ENCODE measurements around the gene ADCY2. TPM values are rescaled to one million over a fixed set of nuclear protein-coding genes. Genes with fewer than 3 reads are reported as not detected.

Gene ADCY2
- total RNA-seq, 1 experiment from 2014 or later: 31.3 TPM

GRCh38 chr5:7461371-7461770 is 65.4 kb downstream of the ADCY2 start:
- no peak overlapping the region for H3K23ac ChIP-seq (ENCODE audit: insufficient read length, low read depth, low read length)
- H4K91ac ChIP-seq (ENCODE audit: insufficient read length, low read depth, low read length): no peak overlapping the region
- no peak overlapping the region for H2AFZ ChIP-seq (ENCODE audit: low read length)
- H3K18ac ChIP-seq (ENCODE audit: insufficient read length, low read depth, low read length): no peak overlapping the region
- WGBS (ENCODE audit: extremely low coverage, insufficient read length, low lambda C conversion rate): no CpG with 5 or more reads among the region's 1 CpG
- H2AK5ac ChIP-seq (ENCODE audit: insufficient read length, low read length): no peak overlapping the region
- no peak overlapping the region for H3K4me3 Mint-ChIP-seq
- no peak overlapping the region for H3K9ac ChIP-seq (ENCODE audit: extremely low read depth, insufficient read length, low read length)
- H3K4me2 ChIP-seq (ENCODE audit: insufficient read depth, insufficient read length, low read length): no peak overlapping the region
- H3T11ph ChIP-seq (ENCODE audit: low read length): no peak overlapping the region
- H2BK120ac ChIP-seq (ENCODE audit: low read depth, low read length, poor library complexity, severe bottlenecking): no peak overlapping the region
- no peaks in the 10 kb centered on the region for H3K9me3 ChIP-seq (ENCODE audit: control insufficient read depth, low read depth, low read length)
- H4K20me1 ChIP-seq (ENCODE audit: control insufficient read depth, insufficient read depth, insufficient read length): no peaks in the 10 kb centered on the region
- no peaks in the 10 kb centered on the region for H3K27me3 ChIP-seq (ENCODE audit: insufficient read depth, low read length)
- H3K4ac ChIP-seq (ENCODE audit: low read depth, low read length): no peak overlapping the region
- H3K27me3 Mint-ChIP-seq (ENCODE audit: low read depth): no peaks in the 10 kb centered on the region
- no peak overlapping the region for H3K27ac ChIP-seq (ENCODE audit: insufficient read length, low read depth, low read length)
- no peaks in the 10 kb centered on the region for H3K23me2 ChIP-seq (ENCODE audit: insufficient read length, low read depth, low read length, poor library complexity, severe bottlenecking)
- peaks cover 0 to 3% of the 10 kb centered on the region in 2 experiments; a peak in 2 of 5 replicates for H3K9me3 Mint-ChIP-seq
- H2BK20ac ChIP-seq (ENCODE audit: low read depth, low read length, poor library complexity, severe bottlenecking): no peak overlapping the region
- no peak overlapping the region for H2BK5ac ChIP-seq (ENCODE audit: insufficient read length, low read length)
- H3K79me1 ChIP-seq (ENCODE audit: insufficient read depth, low read depth, low read length, poor library complexity, severe bottlenecking): no peaks in the 10 kb centered on the region
- no peak overlapping the region for H2BK15ac ChIP-seq (ENCODE audit: low read depth, low read length)
- no peak overlapping the region for H3K27ac Mint-ChIP-seq
- no peak for DNase-seq
- peaks cover 11% of the 10 kb centered on the region; the same call in 1 of the 2 replicates for H3K79me2 ChIP-seq (ENCODE audit: insufficient read depth, low read length)
- no peak overlapping the region for H3K56ac ChIP-seq (ENCODE audit: insufficient read length, low read depth, low read length)
- no peak overlapping the region for H4K5ac ChIP-seq (ENCODE audit: insufficient read length, low read depth, low read length)
- peaks cover 6% of the 10 kb centered on the region for H3K4me1 ChIP-seq (ENCODE audit: insufficient read depth, low read length)
- H3K4me1 Mint-ChIP-seq: peaks cover 15 to 42% of the 10 kb centered on the region in 2 experiments
- TF ChIP-seq CTCF (conservative IDR thresholded peaks at IDR 0.05): no peak
- H2BK12ac ChIP-seq (ENCODE audit: insufficient read length, low read depth, low read length): no peak overlapping the region
- peaks cover 4 to 8% (median 5%) of the 10 kb centered on the region in 3 experiments; a peak in 5 of 7 replicates for H3K36me3 Mint-ChIP-seq (ENCODE audit: insufficient read depth in 1 of 3, low read depth in 3 of 3)
- H4K8ac ChIP-seq (replicated peaks; ENCODE audit: insufficient read length, low read depth, low read length): no peak overlapping the region
- H3K14ac ChIP-seq (ENCODE audit: insufficient read depth, low read length): no peak overlapping the region

Measured in H9 (cell line).